ENCODE measurements around the gene TMEM130.
A peak's percentile ranks its signal among the peaks of the same experiment; 100 is the strongest.

Gene TMEM130
- total RNA-seq, result 0 reads per million in 2 donors

- no peak for DNase-seq
These were observed at the start of gene TMEM130 for GRCh38 chr7:98869597-98870120. TMEM130 (minus strand) TSS chr7:98870014; CDS start chr7:98869861, 153 bp downstream.

GRCh38 chr7:98917331-98917730, 47.5 kb upstream of the TMEM130 start:
- no peak for DNase-seq

GRCh38 chr7:98913612-98914011, 43.8 kb upstream of the TMEM130 start:
- DNase-seq, result no peak

GRCh38 chr7:98913026-98913425, 43.2 kb upstream of the TMEM130 start:
- no peak for DNase-seq

GRCh38 chr7:98911916-98912315, 42.1 kb upstream of the TMEM130 start:
- DNase-seq, result no peak

GRCh38 chr7:98910427-98910826, 40.6 kb upstream of the TMEM130 start:
- no peak for DNase-seq

- DNase-seq, result no peak
These were observed 39.7 kb upstream of the TMEM130 start for GRCh38 chr7:98909487-98909886.

- DNase-seq, result no peak
These were observed 38.8 kb upstream of the TMEM130 start for GRCh38 chr7:98908585-98908984.

GRCh38 chr7:98907570-98907969, 37.8 kb upstream of the TMEM130 start:
- no peak for DNase-seq

- no peak for DNase-seq
These were observed 33.4 kb upstream of the TMEM130 start for GRCh38 chr7:98903246-98903645.

GRCh38 chr7:98902523-98902922, 32.7 kb upstream of the TMEM130 start:
- no peak for DNase-seq

GRCh38 chr7:98900815-98901214, 31.0 kb upstream of the TMEM130 start:
- no peak for DNase-seq

- no peak for DNase-seq
These were observed 30.0 kb upstream of the TMEM130 start for GRCh38 chr7:98899816-98900215.

- no peak for DNase-seq
These were observed 22.8 kb upstream of the TMEM130 start for GRCh38 chr7:98892609-98893008.

- no peak for DNase-seq
These were observed 17.2 kb upstream of the TMEM130 start for GRCh38 chr7:98887038-98887437.

- DNase-seq, result no peak
These were observed 14.6 kb upstream of the TMEM130 start for GRCh38 chr7:98884416-98884815.

- DNase-seq, result no peak
These were observed 11.9 kb upstream of the TMEM130 start for GRCh38 chr7:98881561-98882315.

GRCh38 chr7:98880485-98880884, 10.7 kb upstream of the TMEM130 start:
- DNase-seq, result no peak

GRCh38 chr7:98879979-98880315, 10.1 kb upstream of the TMEM130 start:
- DNase-seq, result peak; percentile 9

- peak; percentile 39 for DNase-seq
These were observed 9.6 kb upstream of the TMEM130 start for GRCh38 chr7:98879198-98879978.

GRCh38 chr7:98878365-98879197, 8.8 kb upstream of the TMEM130 start, which contains the start of gene TRRAP:
TRRAP (plus strand) TSS chr7:98878532; CDS start chr7:98881151, 2,619 bp downstream.
- DNase-seq, result peak; percentile 67

- DNase-seq, result no peak
These were observed 8.0 kb upstream of the TMEM130 start for GRCh38 chr7:98877692-98878364.

All from T-helper 9 cell (primary cell).